Osteoblast (primary cell): ENCODE measurements around the gene GAL3ST2. TPM values are rescaled to one million over a fixed set of nuclear protein-coding genes. Genes with fewer than 3 reads are reported as not detected.
"Not testable (repeated sequence)": the region's sequence is repeated elsewhere in the genome, so short reads cannot be mapped to it uniquely, and the experiment has no call there.

Experiments used
- DNase-seq: peaks from one replicate; pipeline ENCODE4 v3.0.0; 2011; ENCODE audit warnings: low spot score, mixed read lengths; ENCODE audit not compliant: insufficient read length; ENCODE audit errors: missing footprints
- H2AFZ ChIP-seq: 2 replicates; pipeline ENCODE4 v1.6.0; 2011; ENCODE audit warnings: mild to moderate bottlenecking, low read length
- H3K27ac ChIP-seq: 2 replicates; pipeline ENCODE4 v1.5.1; 2011; ENCODE audit warnings: mild to moderate bottlenecking, low read depth, low read length, moderate library complexity
- H3K27me3 ChIP-seq: 2 replicates; pipeline ENCODE4 v1.6.0; 2012; ENCODE audit warnings: mild to moderate bottlenecking, control low read depth, inconsistent platforms, low read length, moderate library complexity; ENCODE audit not compliant: insufficient read depth
- H3K36me3 ChIP-seq: 2 replicates; pipeline ENCODE4 v1.5.1; 2011; ENCODE audit warnings: mild to moderate bottlenecking, low read length, control low read depth, moderate library complexity; ENCODE audit not compliant: insufficient read depth
- H3K4me1 ChIP-seq: 2 replicates; pipeline ENCODE4 v1.5.1; 2011; ENCODE audit warnings: mild to moderate bottlenecking, low read length, control low read depth, moderate library complexity; ENCODE audit not compliant: insufficient read depth
- H3K4me2 ChIP-seq: 2 replicates; pipeline ENCODE4 v1.6.0; 2011; ENCODE audit warnings: mild to moderate bottlenecking, low read length; ENCODE audit not compliant: insufficient read depth
- H3K4me3 ChIP-seq: fragments of 200-600 bp; sonication (generic); 3 replicates; pipeline ENCODE4 v1.5.1; 2012; ENCODE audit warnings: mild to moderate bottlenecking, low read length, inconsistent platforms; ENCODE audit not compliant: insufficient read depth
- H3K79me2 ChIP-seq: 2 replicates; pipeline ENCODE4 v1.6.0; 2012; ENCODE audit warnings: mild to moderate bottlenecking, low read length, control low read depth, inconsistent platforms; ENCODE audit not compliant: insufficient read depth
- H3K9me3 ChIP-seq: 2 replicates; pipeline ENCODE4 v1.5.1; 2011; ENCODE audit warnings: low read depth, low read length, control low read depth
- H4K20me1 ChIP-seq: 2 replicates; pipeline ENCODE4 v1.6.0; 2012; ENCODE audit warnings: mild to moderate bottlenecking, low read length, control low read depth; ENCODE audit not compliant: insufficient read depth
- total RNA-seq: library from RNA; depleted of rRNA; stranded (reverse); fragments of >200 nt; gene quantifications from 2 replicates; pipeline ENCODE4 v1.2.3, GENCODE V29; 2012
- TF ChIP-seq, protein P1 (sequence below): IDR thresholded peaks from 2 replicates; pipeline ENCODE4 v1.5.1; 2011; ENCODE audit warnings: mild to moderate bottlenecking, low read depth, low read length, moderate library complexity; ENCODE audit errors: extremely low read depth

GAL3ST2 gene
- total RNA-seq, 1 donor: 0.36 TPM

DNA sequence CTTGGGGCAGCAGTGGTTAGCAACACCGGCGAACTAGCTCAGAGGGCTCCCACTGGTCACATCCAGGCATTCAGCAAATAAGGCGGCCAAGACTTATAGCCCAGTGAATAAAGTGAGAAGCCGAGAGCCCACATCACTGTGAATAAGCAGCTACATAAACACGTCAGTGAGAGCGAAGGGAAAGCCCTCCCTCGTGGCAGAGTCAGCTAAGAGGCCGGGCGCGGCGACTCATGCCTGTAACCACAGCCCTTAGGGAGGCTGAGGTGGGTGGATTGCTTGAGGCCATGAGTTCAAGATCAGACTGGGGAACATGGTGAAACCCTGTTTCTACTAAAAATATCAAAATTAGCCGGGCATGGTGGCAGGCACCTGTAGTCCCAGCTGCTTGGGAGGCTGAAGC is 37.0 kb upstream of the GAL3ST2 start:
- H2AFZ ChIP-seq: no peak overlapping the region
- H3K36me3 ChIP-seq: peaks cover 14% of the 10 kb centered on the region
- H3K4me3 ChIP-seq: no peak overlapping the region
- TF ChIP-seq, protein P1, sequence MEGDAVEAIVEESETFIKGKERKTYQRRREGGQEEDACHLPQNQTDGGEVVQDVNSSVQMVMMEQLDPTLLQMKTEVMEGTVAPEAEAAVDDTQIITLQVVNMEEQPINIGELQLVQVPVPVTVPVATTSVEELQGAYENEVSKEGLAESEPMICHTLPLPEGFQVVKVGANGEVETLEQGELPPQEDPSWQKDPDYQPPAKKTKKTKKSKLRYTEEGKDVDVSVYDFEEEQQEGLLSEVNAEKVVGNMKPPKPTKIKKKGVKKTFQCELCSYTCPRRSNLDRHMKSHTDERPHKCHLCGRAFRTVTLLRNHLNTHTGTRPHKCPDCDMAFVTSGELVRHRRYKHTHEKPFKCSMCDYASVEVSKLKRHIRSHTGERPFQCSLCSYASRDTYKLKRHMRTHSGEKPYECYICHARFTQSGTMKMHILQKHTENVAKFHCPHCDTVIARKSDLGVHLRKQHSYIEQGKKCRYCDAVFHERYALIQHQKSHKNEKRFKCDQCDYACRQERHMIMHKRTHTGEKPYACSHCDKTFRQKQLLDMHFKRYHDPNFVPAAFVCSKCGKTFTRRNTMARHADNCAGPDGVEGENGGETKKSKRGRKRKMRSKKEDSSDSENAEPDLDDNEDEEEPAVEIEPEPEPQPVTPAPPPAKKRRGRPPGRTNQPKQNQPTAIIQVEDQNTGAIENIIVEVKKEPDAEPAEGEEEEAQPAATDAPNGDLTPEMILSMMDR: no peak
- peaks cover 19% of the 10 kb centered on the region for H3K4me1 ChIP-seq
- peaks cover 57% of the 10 kb centered on the region for H4K20me1 ChIP-seq
- peak; percentile 97 for DNase-seq
- H3K9me3 ChIP-seq: no peaks in the 10 kb centered on the region
- no peaks in the 10 kb centered on the region for H3K27me3 ChIP-seq
- H3K79me2 ChIP-seq: peaks cover 39% of the 10 kb centered on the region
- H3K4me2 ChIP-seq: no peak overlapping the region
- peak overlapping the region; percentile 57 for H3K27ac ChIP-seq

DNA sequence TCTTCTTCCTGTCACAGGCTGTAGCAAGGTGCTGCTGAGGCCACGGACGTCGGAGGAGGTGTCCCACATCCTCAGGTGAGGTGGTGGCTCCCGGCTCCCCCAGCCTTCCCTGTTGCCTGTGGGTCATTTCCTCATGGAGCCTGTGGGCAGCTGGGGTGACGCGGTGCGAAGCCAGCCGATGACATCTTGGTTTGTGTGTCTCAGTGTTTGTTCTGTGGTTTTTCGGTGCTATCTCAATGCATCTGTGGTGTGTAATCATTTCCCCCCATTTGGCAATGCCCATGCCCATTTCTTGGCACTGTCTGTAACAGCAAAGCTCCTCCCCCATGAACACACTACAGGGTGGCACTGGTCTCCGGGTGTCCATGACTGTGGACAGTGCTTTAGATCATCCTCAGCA is 35.6 kb upstream of the GAL3ST2 start:
- Histone ChIP-seq H3K9me3 (no peaks in the 10 kb centered on the region), H3K36me3 (peaks cover 27% of the 10 kb centered on the region), H3K27me3 (no peaks in the 10 kb centered on the region), H3K27ac (peak overlapping the region; percentile 28), H2AFZ (no peak overlapping the region), H3K4me1 (peaks cover 19% of the 10 kb centered on the region), H3K4me2 (no peak overlapping the region), H3K79me2 (peaks cover 33% of the 10 kb centered on the region), H4K20me1 (peaks cover 57% of the 10 kb centered on the region), H3K4me3 (no peak overlapping the region)
- DNase-seq: peak; percentile 96
- TF ChIP-seq, protein P1: no peak

DNA sequence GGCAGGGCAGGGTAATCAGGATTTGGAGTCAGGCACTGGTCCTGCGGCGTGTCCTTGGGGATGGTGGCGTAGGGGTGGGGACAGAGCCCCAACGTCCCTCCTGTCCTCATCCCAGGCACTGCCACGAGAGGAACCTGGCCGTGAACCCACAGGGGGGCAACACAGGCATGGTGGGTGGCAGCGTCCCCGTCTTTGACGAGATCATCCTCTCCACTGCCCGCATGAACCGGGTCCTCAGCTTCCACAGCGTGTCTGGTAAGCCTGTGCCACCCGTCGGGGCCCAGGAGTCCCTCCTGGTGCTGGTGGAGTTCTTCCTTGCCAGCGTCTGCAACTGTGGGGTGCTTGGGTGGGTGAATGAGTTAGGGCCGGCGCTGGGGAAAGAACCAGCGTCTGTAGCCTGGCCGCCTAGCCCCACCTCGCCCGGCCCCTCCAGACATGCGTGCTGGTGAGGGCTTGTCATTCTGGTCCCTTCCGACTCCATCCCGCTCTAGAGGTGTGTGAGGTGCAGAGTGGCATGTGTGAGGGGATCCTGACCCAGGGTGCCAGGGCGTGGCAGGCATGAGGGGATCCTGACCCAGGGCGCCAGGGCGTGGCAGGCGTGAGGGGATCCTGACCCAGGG is 34.2 kb upstream of the GAL3ST2 start:
- Histone ChIP-seq H2AFZ (no peak overlapping the region), H3K27me3 (no peaks in the 10 kb centered on the region), H3K79me2 (peaks cover 28% of the 10 kb centered on the region), H3K27ac (no peak overlapping the region), H3K4me1 (peaks cover 19% of the 10 kb centered on the region), H3K4me3 (no peak overlapping the region), H3K9me3 (no peaks in the 10 kb centered on the region), H4K20me1 (peaks cover 57% of the 10 kb centered on the region), H3K4me2 (no peak overlapping the region), H3K36me3 (peaks cover 29% of the 10 kb centered on the region)
- TF ChIP-seq, protein P1: no peak
- no peak for DNase-seq

DNA sequence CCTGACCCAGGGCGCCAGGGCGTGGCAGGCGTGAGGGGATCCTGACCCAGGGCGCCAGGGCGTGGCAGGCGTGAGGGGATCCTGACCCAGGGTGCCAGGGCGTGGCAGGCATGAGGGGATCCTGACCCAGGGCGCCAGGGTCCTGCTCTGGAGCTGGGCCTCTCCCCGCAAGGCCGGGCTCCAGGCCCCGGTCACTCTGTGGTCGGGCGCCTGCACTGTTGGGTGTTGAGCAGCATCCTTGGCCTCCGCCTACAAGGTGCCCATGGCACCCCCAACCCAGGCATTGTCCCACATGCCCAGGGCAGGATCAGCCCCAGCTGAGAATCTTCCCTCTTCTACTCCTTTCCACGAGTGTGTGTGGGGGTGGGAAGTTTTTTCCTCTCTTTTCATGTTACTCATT is 33.6 kb upstream of the GAL3ST2 start:
- Histone ChIP-seq H3K4me1 (peaks cover 19% of the 10 kb centered on the region), H4K20me1 (peaks cover 54% of the 10 kb centered on the region), H3K36me3 (peaks cover 29% of the 10 kb centered on the region), H3K79me2 (peaks cover 28% of the 10 kb centered on the region)
- DNase-seq, H3K4me2 ChIP-seq, H3K9me3 ChIP-seq, H3K27ac ChIP-seq, H2AFZ ChIP-seq, H3K27me3 ChIP-seq, H3K4me3 ChIP-seq: not testable (repeated sequence)
